SH-SY5Y (cell line): ENCODE measurements around the gene ATOSA.

Experiments used
- GATA2 ChIP-seq: IDR thresholded peaks from 2 replicates; pipeline ENCODE4 v1.6.1; 2011; ENCODE audit warnings: mild to moderate bottlenecking, low read depth, low read length
- GATA3 ChIP-seq: IDR thresholded peaks from 2 replicates; pipeline ENCODE4 v1.6.1; 2011; ENCODE audit warnings: low read depth, mild to moderate bottlenecking, low read length, moderate library complexity

ATOSA gene, protein sequence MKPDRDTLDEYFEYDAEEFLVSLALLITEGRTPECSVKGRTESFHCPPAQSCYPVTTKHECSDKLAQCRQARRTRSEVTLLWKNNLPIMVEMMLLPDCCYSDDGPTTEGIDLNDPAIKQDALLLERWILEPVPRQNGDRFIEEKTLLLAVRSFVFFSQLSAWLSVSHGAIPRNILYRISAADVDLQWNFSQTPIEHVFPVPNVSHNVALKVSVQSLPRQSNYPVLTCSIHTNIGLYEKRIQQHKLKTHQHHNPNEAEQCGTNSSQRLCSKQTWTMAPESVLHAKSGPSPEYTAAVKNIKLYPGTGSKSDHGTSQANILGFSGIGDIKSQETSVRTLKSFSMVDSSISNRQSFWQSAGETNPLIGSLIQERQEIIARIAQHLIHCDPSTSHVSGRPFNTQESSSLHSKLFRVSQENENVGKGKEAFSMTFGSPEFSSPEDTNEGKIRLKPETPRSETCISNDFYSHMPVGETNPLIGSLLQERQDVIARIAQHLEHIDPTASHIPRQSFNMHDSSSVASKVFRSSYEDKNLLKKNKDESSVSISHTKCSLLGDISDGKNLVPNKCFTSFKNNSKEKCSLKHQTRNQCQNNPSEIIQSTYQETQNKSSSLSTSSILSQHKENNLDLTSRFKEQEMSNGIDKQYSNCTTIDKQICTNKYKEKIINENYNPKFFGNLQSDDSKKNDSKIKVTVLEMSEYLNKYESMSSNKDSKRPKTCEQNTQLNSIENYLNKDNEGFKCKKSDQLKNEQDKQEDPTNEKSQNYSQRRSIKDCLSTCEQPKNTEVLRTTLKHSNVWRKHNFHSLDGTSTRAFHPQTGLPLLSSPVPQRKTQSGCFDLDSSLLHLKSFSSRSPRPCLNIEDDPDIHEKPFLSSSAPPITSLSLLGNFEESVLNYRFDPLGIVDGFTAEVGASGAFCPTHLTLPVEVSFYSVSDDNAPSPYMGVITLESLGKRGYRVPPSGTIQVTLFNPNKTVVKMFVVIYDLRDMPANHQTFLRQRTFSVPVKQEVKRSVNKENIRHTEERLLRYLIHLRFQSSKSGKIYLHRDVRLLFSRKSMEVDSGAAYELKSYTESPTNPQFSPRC

DNA sequence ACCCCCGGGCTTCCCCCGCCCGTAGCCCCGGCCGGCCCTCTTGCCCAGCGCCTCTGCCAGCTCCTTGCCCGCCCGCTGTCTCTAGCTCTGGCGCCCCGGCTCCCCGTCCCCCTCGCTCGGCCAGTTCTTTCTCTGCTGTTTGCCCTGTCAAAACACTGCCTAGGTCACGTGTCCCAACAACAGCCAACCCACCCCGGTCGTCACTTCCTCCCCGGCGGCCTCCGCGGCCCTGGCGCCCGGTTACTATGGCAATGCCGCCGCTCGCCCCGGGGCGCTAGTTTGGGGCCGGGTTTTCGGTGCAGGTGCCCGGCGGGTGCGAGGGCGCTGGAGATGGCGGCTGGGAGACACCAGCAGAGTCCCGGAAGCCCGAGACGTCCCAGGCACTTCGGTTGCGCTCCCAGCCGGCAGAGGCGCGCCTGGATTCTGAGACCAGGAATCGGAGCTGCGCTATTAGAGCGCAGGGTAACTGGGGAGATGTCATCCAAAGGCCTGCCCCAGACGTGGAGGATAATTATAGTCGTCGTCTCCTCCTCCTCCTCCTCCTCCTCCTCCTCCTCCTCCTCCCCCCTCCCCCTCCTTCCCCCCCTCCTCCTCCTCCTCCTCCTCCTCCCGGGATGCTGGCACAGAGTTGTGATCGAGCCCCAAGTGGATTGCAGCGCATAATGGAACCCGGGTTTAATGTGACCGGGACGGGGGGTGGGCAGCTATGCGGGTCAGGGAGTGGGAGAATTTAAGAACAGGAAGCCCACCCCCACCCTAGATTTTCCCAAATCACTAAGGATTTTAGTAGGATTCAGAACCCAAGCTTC is at the start of gene ATOSA:
ATOSA (minus strand) TSS at position 157 of the 809 bp plus-strand sequence. CDS start 1,367 bp downstream, outside the sequence.
- TF ChIP-seq GATA3 (no peak), GATA2 (no peak)

DNA sequence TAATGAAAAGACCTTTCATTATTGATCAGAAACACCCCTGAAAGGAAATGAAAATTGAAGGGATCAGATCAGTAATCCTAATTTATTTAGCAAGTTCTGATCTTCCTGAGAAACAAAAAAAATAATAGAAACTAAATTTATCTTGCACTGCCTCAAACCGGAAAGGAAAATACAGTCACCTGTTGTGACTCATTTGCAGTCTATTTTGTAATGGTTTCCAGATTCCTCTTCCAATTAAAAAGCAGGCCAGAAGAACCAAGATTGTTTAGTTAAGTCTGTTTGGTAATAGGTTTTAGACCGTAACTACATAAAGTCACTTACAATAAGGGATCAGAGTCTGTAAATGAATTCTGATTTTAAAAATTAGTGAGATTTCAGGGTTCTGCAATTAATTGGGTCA is 49.7 kb upstream of the ATOSA start:
- no peak for TF ChIP-seq GATA3
- TF ChIP-seq GATA2 = no peak

DNA sequence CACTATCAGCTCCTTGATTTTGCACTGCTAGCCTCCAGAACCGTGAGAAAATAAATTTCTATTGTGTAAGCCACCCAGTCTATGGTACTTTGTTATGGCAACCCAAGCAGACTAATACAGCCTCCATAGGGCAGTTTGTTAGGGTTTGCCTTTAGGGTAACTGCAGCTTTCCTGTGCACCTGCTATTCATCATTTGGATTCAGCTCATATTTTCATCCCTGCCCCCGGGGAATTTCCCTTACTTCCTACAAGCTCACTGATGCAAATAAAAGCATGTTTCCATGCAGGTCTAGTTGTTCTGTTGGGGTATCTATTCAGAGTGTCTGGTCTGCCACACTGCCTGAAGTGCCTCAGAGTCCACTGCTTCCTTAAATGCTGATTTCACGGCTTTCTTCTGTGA is 48.6 kb upstream of the ATOSA start:
- no peak for TF ChIP-seq GATA3
- no peak for TF ChIP-seq GATA2

DNA sequence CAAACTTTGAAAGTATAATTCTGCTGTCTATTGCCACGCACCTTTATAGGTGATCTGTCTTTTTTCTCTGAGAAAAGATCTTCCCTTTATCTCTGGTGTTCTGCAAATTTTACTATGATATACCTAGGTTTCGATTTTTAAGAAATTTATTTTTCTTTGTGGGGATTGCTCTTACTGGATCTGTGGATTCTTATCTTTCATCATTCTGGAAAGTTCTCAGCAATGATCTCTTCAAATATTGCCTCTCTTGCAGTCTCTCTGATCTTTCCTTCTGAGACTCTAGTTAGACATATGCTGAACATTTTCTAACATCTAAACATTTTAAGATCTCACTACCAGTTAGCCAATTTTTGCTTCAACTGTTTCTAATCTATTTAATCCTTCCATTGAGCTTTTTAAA is 47.0 kb upstream of the ATOSA start:
- TF ChIP-seq GATA3 (no peak), GATA2 (no peak)

DNA sequence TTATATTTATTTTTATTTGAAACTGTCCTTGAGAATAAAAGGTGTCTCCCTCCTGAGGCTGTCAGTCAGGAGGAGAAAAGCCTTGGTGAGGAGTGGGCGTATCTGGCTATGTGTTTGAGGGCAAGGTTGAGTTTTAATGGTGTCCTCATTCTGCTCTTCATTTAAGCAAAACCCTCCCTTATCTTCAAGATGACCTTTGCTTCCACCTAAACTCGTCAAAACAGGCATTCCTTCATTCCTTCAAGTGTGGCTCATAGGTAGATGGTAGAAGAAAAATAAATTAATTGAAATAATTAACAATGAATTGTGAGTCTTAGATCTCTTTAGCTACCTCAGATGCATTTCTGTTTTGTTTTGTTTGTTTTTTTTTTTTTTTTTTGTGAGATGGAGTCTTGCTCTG is 39.4 kb upstream of the ATOSA start:
- TF ChIP-seq GATA3 (no peak), GATA2 (no peak)

DNA sequence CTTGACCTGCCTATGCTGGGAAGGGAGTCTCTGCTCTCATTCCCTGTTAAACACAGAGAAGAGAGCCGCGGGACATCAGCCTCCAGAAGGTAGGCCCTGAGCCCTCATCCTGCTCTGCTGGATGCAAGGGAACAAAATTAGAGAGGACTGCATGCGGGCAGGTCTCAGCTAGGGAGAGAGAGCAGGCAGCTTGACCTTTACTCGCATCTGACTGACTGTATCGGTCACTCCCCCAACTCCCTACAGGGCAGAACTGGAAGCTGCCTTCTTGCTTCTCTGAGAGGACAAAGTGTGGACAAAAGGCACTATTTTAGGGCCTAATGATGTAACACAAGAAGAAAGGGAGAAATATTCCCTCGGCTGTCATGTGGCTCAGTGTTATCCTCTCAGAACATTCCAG is 38.7 kb upstream of the ATOSA start:
- TF ChIP-seq GATA3 = no peak
- no peak for TF ChIP-seq GATA2

DNA sequence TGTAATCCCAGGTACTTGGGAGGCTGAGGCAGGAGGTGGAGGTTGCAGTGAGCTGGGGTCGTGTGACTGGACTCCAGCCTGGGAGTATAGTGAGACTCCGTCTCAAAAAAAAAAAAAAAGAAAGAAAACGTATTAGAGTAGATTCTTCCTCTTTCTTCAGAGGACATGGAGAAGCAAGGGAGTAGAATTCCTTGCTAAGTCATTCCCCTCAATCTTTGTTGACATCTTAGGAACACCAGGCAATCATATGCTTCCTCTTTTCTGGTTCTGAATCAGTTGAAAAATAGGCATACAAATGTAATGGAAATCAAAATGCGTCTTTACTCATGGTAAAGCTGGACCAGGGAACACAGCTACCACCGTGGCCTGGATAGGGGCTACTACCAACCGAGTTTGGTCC is 38.3 kb upstream of the ATOSA start:
- TF ChIP-seq GATA2 (no peak), GATA3 (no peak)

DNA sequence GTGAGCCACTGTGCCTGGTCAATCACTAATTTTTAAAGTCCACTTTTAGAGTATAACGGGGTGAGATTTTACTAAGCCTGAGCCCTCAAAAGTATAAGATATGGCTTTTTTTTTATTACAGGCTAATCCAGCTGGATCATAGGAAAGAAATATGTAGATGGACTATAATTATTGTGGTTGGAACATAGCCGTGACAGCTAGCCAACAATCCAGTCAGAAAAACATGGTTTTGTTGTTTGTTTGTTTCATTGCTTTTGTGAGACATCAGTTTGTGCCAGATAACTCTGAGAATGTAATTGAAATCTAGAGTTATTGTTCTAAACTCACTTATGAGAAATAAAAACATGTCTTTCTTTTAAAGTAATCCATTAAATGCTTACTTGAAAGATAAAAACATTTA is 37.3 kb upstream of the ATOSA start:
- TF ChIP-seq GATA3 (no peak), GATA2 (no peak)

DNA sequence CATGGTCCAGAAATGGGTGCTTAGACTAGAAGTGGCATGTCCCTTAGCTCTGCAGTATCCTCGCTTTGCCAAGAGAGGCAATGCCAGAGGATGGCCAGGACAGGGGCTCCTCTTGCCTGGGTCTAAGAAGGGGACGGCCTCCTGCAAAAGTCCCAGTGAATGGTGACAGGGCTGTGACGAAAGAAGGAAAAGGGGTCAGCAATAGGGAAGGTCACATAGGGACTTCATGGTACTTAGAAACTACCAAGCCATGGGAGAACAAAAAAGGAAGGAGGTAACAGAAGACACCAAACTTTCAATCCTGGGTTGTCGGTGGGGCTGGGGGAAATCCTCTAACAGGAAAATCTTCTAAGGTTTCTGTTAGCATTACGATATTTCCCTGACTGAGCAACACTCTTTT is 36.2 kb upstream of the ATOSA start:
- TF ChIP-seq GATA2 = no peak
- no peak for TF ChIP-seq GATA3

DNA sequence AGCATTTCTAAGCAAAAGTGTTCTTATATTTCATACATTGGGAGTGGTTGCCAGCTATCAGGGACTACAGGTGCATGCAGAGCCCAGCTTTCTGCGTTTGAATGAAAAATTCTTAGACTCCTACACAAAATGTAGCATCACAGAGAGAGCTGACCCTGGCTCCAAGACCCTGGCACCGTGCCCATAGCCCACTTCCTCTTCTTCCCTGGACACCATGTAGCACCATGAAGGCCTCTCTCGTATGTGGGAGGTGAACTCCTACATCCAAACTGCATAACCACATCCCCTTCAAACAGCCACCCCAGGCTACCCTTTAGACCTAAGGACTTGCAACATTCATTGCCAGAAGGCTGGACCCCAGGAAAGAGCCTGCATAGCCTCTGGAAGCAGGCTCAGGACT is 35.8 kb upstream of the ATOSA start:
- TF ChIP-seq GATA2 = no peak
- no peak for TF ChIP-seq GATA3

DNA sequence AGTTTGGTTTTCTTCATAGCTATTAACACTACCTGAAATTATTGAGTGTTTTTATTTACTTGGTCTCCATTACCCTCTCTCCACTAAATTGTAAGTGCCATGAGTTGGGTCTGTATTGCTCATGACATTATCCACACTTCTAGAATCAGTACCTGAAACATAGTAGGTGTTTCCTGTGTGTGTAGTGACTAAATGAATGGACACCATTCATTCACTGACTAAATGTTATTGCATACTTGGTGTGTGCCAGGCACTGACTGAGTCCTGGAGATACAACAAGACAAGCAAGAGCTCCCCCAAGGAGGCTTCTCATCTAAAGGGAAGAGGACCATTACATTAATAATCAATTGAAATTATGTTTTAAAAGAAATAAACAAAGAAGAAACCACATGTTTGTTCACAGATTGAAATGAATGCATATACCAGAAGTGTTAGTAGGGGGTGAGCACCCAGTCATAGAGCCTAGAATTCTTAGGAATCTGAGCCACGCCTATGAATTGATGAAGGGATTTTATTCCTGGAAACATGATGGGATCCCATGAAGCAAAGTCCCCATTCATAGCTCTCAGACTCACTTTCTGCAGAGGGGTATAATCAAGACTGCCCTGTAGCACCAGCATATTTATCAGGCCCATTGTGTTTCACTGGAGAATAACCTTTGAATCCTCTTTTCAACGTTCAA is 31.7 kb upstream of the ATOSA start:
- TF ChIP-seq GATA2 (no peak), GATA3 (no peak)

DNA sequence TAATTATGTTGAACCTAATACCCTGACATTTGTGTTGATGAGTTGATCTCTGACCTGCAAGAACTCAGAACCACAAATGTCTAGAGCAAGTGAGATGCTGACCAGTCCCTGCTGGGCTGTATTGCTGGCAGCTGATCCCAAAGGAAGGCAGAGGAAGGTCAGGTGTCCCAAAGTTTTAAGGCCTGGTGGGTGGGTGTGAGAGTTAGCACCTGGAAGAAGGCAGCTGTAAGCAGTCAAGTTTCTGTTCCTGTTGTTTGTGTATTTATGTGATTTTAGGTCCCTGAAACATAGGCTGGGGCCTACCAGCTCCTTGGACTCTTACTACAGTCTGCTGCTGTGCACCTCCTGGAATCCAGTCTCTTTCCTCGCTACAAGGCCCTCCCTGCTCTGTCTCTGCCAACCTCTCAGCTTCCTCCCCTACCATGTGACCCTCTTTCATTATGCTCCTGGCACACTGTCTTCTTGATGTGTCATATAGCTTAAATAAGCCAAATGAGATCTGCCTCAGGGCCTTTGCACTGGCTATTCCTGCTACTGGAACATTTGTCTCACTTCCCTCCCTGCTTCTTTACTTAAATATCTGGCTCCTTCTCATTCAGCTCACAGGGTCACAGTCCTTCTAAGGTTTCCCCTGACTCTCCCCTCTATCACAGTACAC is 31.0 kb upstream of the ATOSA start:
- TF ChIP-seq GATA3 (no peak), GATA2 (no peak)

DNA sequence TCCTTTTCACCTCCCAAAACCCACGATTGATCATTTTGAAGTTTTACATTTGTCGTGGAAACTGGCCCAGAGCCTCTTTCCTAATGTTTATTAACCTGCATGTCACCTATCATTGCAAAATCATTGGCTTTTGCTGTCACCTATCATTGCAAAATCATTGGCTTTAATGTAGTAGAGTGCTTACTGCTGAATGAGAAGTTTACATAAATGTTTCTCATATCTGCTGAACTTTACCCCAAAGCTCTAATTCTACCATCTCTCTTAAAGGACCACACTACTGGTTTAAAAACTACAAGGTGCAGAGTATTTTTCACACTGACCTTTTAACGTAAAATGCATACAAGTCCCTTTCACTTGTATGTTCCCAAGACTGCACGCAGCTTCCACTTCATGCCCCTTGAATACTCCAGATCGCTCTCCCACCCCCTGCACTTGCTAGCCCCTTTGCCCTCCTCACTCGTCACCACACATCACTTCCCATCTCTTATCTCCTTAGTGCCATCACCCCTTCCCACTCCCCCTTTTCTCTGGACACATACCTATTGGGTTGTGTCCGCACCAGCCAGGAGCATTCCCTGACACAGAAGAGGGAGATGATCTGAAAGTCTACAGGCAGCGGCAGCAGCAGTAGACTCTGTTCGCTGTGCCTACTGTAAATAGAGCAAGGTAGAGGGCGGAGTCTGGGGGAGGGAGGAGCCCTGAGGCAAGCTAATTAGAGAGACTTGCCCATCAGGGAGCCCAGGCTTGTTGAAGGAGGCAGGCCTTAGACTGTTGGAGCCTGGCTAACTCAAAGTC is 30.2 kb upstream of the ATOSA start:
- TF ChIP-seq GATA2 (no peak), GATA3 (no peak)
